ENCODE results near the gene ZNF418. TPM values are rescaled to one million over a fixed set of nuclear protein-coding genes. Genes with fewer than 3 reads are reported as not detected.
"Not testable (repeated sequence)": the region's sequence is repeated elsewhere in the genome, so short reads cannot be mapped to it uniquely, and the experiment has no call there.

The ZNF418 gene
- total RNA-seq, 2 experiments from 2014 or later = 2.3 TPM

- intact Hi-C loops (cut with micrococcal nuclease) = no loop called here
- Mint-ChIP-seq H3K27ac (no peak overlapping the region), H3K36me3 (peaks cover 70% of the 10 kb centered on the region), H3K4me1 (ENCODE audit: low read depth) (peaks cover 5% of the 10 kb centered on the region), H3K4me3 (no peak overlapping the region), H3K27me3 (peaks cover 1% of the 10 kb centered on the region), H3K9me3 (peaks cover 78% of the 10 kb centered on the region)
- no peak for DNase-seq
- POLR2A ChIA-PET = no interaction called here
- CTCF ChIA-PET = no interaction called here
Measured at GRCh38 chr19:57935731-57936130, 529 bp upstream of the ZNF418 start.

GRCh38 chr19:57927587-57927986 lies 7.6 kb downstream of the ZNF418 start:
- ChIA-PET POLR2A (no interaction called here), CTCF (no interaction called here)
- intact Hi-C loops (cut with micrococcal nuclease) = no loop called here
- no peak for DNase-seq
- Mint-ChIP-seq H3K27me3 (no peaks in the 10 kb centered on the region), H3K36me3 (peaks cover 52% of the 10 kb centered on the region), H3K4me3 (no peak overlapping the region), H3K4me1 (ENCODE audit: low read depth) (no peaks in the 10 kb centered on the region), H3K9me3 (peaks cover 70% of the 10 kb centered on the region), H3K27ac (no peak overlapping the region)

GRCh38 chr19:57916168-57916995 lies 18.8 kb downstream of the ZNF418 start, which contains the start of gene ZNF417:
TSS of gene ZNF417 (minus strand) at chr19:57916592. CDS start at chr19:57916411, 181 bp downstream.
- Mint-ChIP-seq H3K9me3 (peaks cover 52% of the 10 kb centered on the region), H3K4me1 (ENCODE audit: low read depth) (peaks cover 28% of the 10 kb centered on the region), H3K27ac (peak within 1 kb of the TSS; percentile 83), H3K4me3 (peak within 1 kb of the TSS; percentile 88), H3K36me3 (peaks cover 60% of the 10 kb centered on the region)
- ChIA-PET POLR2A (interaction anchor here (0.9 to 1.0 kb wide), 2 partner anchors 97 to 283 kb away, joined by 3 read pairs; partner anchors contain the start of gene ZNF211), CTCF (interaction anchor here (0.6 kb wide), 2 partner anchors 86 to 406 kb away, joined by 3 read pairs; partner anchors contain the start of gene ZNF606)
- not testable (repeated sequence) for H3K27me3 Mint-ChIP-seq
- peak; percentile 91 for DNase-seq
- intact Hi-C loops (cut with micrococcal nuclease) = loop anchor here (1.0 to 10.0 kb wide), 6 partner anchors 31 to 488 kb away; partner anchors contain the start of genes ZNF256, ZNF329, ZNF416 and ZNF584

- H3K27me3 Mint-ChIP-seq = no peaks in the 10 kb centered on the region
- peaks cover 28% of the 10 kb centered on the region for H3K4me1 Mint-ChIP-seq (ENCODE audit: low read depth)
- no peak overlapping the region for H3K4me3 Mint-ChIP-seq
- no peak overlapping the region for H3K27ac Mint-ChIP-seq
- H3K36me3 Mint-ChIP-seq = peaks cover 67% of the 10 kb centered on the region
- intact Hi-C loops (cut with micrococcal nuclease) = loop anchor here (10.0 kb wide), 2 partner anchors 340 to 490 kb away; partner anchors contain the start of genes ZNF416 and ZNF584
- ChIA-PET POLR2A (no interaction called here), CTCF (interaction anchor here (1.3 kb wide), 1 partner anchor 12 kb away, joined by 4 read pairs; no protein-coding TSS in a partner anchor)
- H3K9me3 Mint-ChIP-seq = peaks cover 56% of the 10 kb centered on the region
- no peak for DNase-seq
Measured at GRCh38 chr19:57914531-57914930, 20.7 kb downstream of the ZNF418 start.

- POLR2A ChIA-PET = no interaction called here
- H3K27me3 Mint-ChIP-seq = no peaks in the 10 kb centered on the region
- H3K4me1 Mint-ChIP-seq (ENCODE audit: low read depth) = peaks cover 9% of the 10 kb centered on the region
- H3K9me3 Mint-ChIP-seq = peaks cover 67% of the 10 kb centered on the region
- DNase-seq = no peak
- CTCF ChIA-PET = no interaction called here
- H3K27ac Mint-ChIP-seq = no peak overlapping the region
- intact Hi-C loops (cut with micrococcal nuclease) = no loop called here
- H3K4me3 Mint-ChIP-seq = no peak overlapping the region
- H3K36me3 Mint-ChIP-seq = peaks cover 65% of the 10 kb centered on the region
Measured at GRCh38 chr19:57907394-57907793, 27.8 kb downstream of the ZNF418 start.

GRCh38 chr19:57905258-57905657 lies 29.9 kb downstream of the ZNF418 start:
- Mint-ChIP-seq H3K4me1 (ENCODE audit: low read depth) (peaks cover 6% of the 10 kb centered on the region), H3K27ac (peak overlapping the region; percentile 67), H3K36me3 (peaks cover 50% of the 10 kb centered on the region), H3K9me3 (peaks cover 58% of the 10 kb centered on the region), H3K27me3 (no peaks in the 10 kb centered on the region), H3K4me3 (no peak overlapping the region)
- POLR2A ChIA-PET = no interaction called here
- CTCF ChIA-PET = no interaction called here
- DNase-seq = no peak
- intact Hi-C loops (cut with micrococcal nuclease) = no loop called here

GRCh38 chr19:57903618-57904184 lies 31.5 kb downstream of the ZNF418 start:
- Mint-ChIP-seq H3K36me3 (peaks cover 40% of the 10 kb centered on the region), H3K27me3 (no peaks in the 10 kb centered on the region), H3K27ac (no peak overlapping the region), H3K4me1 (ENCODE audit: low read depth) (peaks cover 6% of the 10 kb centered on the region), H3K9me3 (peaks cover 54% of the 10 kb centered on the region), H3K4me3 (no peak overlapping the region)
- POLR2A ChIA-PET = no interaction called here
- intact Hi-C loops (cut with micrococcal nuclease) = loop anchor here (5.0 kb wide), 1 partner anchor 166 kb away; no protein-coding TSS in a partner anchor
- DNase-seq = no peak
- CTCF ChIA-PET = interaction anchor here (0.7 to 1.6 kb wide), 2 partner anchors 11 to 31 kb away, joined by 3 to 4 read pairs; no protein-coding TSS in a partner anchor

GRCh38 chr19:57900311-57900710 lies 34.9 kb downstream of the ZNF418 start:
- H3K4me1 Mint-ChIP-seq (ENCODE audit: low read depth) = peaks cover 4% of the 10 kb centered on the region
- H3K27me3 Mint-ChIP-seq = no peaks in the 10 kb centered on the region
- no peak overlapping the region for H3K4me3 Mint-ChIP-seq
- H3K27ac Mint-ChIP-seq = no peak overlapping the region
- peaks cover 18% of the 10 kb centered on the region for H3K36me3 Mint-ChIP-seq
- ChIA-PET POLR2A (no interaction called here), CTCF (no interaction called here)
- no peak for DNase-seq
- intact Hi-C loops (cut with micrococcal nuclease) = loop anchor here (5.0 kb wide), 1 partner anchor 163 kb away; no protein-coding TSS in a partner anchor
- H3K9me3 Mint-ChIP-seq = peaks cover 34% of the 10 kb centered on the region

- H3K4me3 Mint-ChIP-seq; DNase-seq; intact Hi-C loops (cut with micrococcal nuclease); POLR2A ChIA-PET; H3K27me3 Mint-ChIP-seq; H3K27ac Mint-ChIP-seq; CTCF ChIA-PET: not testable (repeated sequence)
- H3K36me3 Mint-ChIP-seq = peaks cover 37% of the 10 kb centered on the region
- H3K9me3 Mint-ChIP-seq = peaks cover 36% of the 10 kb centered on the region
- H3K4me1 Mint-ChIP-seq (ENCODE audit: low read depth) = peaks cover 19% of the 10 kb centered on the region
Measured at GRCh38 chr19:57890706-57891105, 44.5 kb downstream of the ZNF418 start.

- H3K36me3 Mint-ChIP-seq = peaks cover 55% of the 10 kb centered on the region
- peak; percentile 88 for DNase-seq
- H3K9me3 Mint-ChIP-seq = peaks cover 48% of the 10 kb centered on the region
- ChIA-PET POLR2A (no interaction called here), CTCF (no interaction called here)
- intact Hi-C loops (cut with micrococcal nuclease) = loop anchor here (10.0 kb wide), 1 partner anchor 266 kb away; the partner anchor contains the start of gene ZNF329
- H3K27me3 Mint-ChIP-seq = no peaks in the 10 kb centered on the region
- peak within 1 kb of the TSS; percentile 61 for H3K27ac Mint-ChIP-seq
- peaks cover 19% of the 10 kb centered on the region for H3K4me1 Mint-ChIP-seq (ENCODE audit: low read depth)
- peak within 1 kb of the TSS; percentile 86 for H3K4me3 Mint-ChIP-seq
Measured at GRCh38 chr19:57888560-57889231, 46.5 kb downstream of the ZNF418 start, which contains the start of gene ZNF814. TSS of gene ZNF814 (minus strand) at chr19:57889037. CDS start at chr19:57888802, 235 bp downstream.

- intact Hi-C loops (cut with micrococcal nuclease) = loop anchor here (10.0 kb wide), 1 partner anchor 267 kb away; the partner anchor contains the start of gene ZNF329
- no peak for DNase-seq
- H3K4me1 Mint-ChIP-seq (ENCODE audit: low read depth) = peaks cover 19% of the 10 kb centered on the region
- ChIA-PET CTCF (interaction anchor here (0.6 kb wide), 1 partner anchor 1540 kb away, joined by 3 read pairs; no protein-coding TSS in a partner anchor), POLR2A (no interaction called here)
- H3K27me3 Mint-ChIP-seq = no peaks in the 10 kb centered on the region
- peaks cover 48% of the 10 kb centered on the region for H3K9me3 Mint-ChIP-seq
- peak overlapping the region; percentile 61 for H3K27ac Mint-ChIP-seq
- H3K36me3 Mint-ChIP-seq = peaks cover 61% of the 10 kb centered on the region
- H3K4me3 Mint-ChIP-seq = peak overlapping the region; percentile 86
Measured at GRCh38 chr19:57888107-57888559, 47.1 kb downstream of the ZNF418 start.

Data from activated CD4-positive, alpha-beta memory T cell treated with anti-CD3 and anti-CD28 coated beads for 36 hours (primary cell).